Immature natural killer cell (primary cell): ENCODE data around the gene YWHAB. TPM values are rescaled to one million over a fixed set of nuclear protein-coding genes. Genes with fewer than 3 reads are reported as not detected.
A peak's percentile ranks its signal among the peaks of the same experiment; 100 is the strongest.

Experiments used
- DNase-seq, 3 donors: peaks; one replicate each; pipeline ENCODE4 v3.0.0; 2022; ENCODE audit warnings: mixed read lengths in 1 of 3
- H3K27ac Mint-ChIP-seq, 6 donors: one replicate each; pipeline ENCODE4 v1.8.0; 2020; ENCODE audit warnings: mixed read lengths in 6 of 6, mild to moderate bottlenecking in 5 of 6, inconsistent platforms in 4 of 6, moderate library complexity in 3 of 6
- H3K27me3 Mint-ChIP-seq, 3 donors: one replicate each; pipeline ENCODE4 v1.8.0; 2020 to 2021; ENCODE audit warnings: low read depth in 3 of 3, mild to moderate bottlenecking in 3 of 3, mixed read lengths in 3 of 3, moderate library complexity in 3 of 3, inconsistent platforms in 1 of 3
- H3K36me3 Mint-ChIP-seq, 3 donors: one replicate each; pipeline ENCODE4 v1.8.0; 2020; ENCODE audit warnings: mixed read lengths in 3 of 3, inconsistent platforms in 2 of 3, mild to moderate bottlenecking in 2 of 3
- H3K4me1 Mint-ChIP-seq, 2 donors: one replicate each; pipeline ENCODE4 v1.8.0; 2020; ENCODE audit warnings: inconsistent platforms in 2 of 2, mild to moderate bottlenecking in 2 of 2, mixed read lengths in 2 of 2, moderate library complexity in 1 of 2
- H3K4me3 Mint-ChIP-seq, 5 donors: one replicate each; pipeline ENCODE4 v1.8.0; 2020; ENCODE audit warnings: mild to moderate bottlenecking in 5 of 5, mixed read lengths in 5 of 5, inconsistent platforms in 3 of 5, moderate library complexity in 3 of 5
- H3K9me3 Mint-ChIP-seq, 6 donors: one replicate each; pipeline ENCODE4 v1.8.0; 2020; ENCODE audit warnings: mild to moderate bottlenecking in 6 of 6, mixed read lengths in 6 of 6, inconsistent platforms in 4 of 6, moderate library complexity in 3 of 6
- polyA plus RNA-seq, 3 donors: library from polyadenylated mRNA; unstranded; fragments of 300-500 nt; fragmentation: Illumina TruSeq; gene quantifications; one replicate each; pipeline ENCODE4 v1.2.3, GENCODE V29; 2021

The YWHAB gene
- polyA plus RNA-seq, 3 donors from 2014 or later = 541 to 648 (median 556) TPM

DNA sequence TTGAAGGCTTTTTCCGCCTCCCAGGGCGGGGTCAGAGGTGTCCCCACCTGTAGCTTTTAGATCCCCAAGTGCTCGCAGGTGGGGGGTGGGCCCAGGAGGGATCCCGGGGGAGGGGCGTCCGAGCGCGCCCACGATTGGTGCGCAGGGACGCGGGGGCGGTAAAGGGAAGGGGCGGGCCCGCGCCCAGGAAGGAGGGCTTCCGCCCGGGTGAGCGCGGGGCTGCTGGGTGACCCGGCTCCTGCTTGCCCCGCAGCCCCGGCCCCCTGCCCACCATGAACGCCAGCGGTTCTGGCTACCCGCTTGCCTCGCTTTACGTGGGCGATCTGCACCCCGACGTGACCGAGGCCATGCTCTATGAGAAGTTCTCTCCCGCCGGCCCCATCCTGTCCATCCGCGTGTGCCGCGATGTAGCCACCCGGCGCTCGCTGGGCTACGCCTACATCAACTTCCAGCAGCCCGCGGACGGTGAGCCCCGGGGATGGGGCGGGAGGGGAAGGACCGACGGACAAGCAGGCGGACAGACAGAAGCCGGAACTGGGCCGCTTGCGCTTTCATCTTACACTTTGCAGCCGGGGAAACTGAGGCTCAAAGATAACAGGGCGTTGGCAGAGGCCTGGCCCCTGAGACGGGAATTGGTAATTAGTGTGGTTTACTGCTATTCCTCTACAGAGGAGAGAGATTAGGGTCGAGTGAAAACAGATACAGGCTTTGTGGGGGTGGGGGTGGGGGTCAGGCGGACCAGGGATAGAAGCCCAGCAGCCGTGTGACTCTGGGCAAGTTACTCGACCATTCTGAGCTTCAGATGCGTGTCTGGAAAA, 24.6 kb downstream of the YWHAB start, which contains the start of gene PABPC1L:
Gene PABPC1L, plus strand, starts transcription at position 189 of the 818 bp plus-strand sequence. Its CDS starts 84 bp downstream, at position 273.
- peak within 1 kb of the TSS; percentile 59 to 85 (median 70) for H3K27ac Mint-ChIP-seq
- no peaks in the 10 kb centered on the region for H3K9me3 Mint-ChIP-seq
- peaks cover 2% of the 10 kb centered on the region in 3 donors for H3K27me3 Mint-ChIP-seq
- DNase-seq = peak; percentile 62 to 71 (median 66)
- peaks cover 3 to 19% (median 17%) of the 10 kb centered on the region in 3 donors for H3K36me3 Mint-ChIP-seq
- H3K4me1 Mint-ChIP-seq = peaks cover 16 to 24% of the 10 kb centered on the region in 2 donors
- peak within 1 kb of the TSS; percentile 83 to 91 (median 88) for H3K4me3 Mint-ChIP-seq

DNA sequence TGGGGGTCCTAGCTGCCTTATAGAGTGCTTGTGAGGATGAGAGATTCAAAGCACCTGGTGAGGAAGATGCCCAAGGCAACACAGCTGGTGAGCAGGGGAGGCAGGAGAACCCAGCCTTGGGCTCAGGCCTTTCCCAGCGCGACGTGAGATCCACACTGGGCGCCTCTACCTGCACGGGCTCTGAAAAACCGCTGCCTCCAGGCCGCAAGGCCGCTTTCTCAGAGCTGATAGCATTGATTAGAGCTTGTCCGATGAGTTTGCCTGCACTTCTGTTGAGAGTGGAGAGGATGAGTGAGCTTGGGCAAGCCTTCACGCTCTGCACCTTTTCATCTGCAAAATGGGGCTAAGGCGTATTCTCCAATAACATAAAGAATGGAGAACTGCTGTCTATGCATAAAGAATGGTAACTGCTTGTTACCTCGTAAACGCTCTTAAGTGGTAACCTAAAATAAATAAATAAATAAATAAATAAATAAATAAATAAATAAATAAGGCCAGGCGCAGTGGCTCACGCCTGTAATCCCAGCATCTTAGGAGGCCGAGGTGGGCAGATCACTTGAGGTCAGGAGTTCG, 25.3 kb downstream of the YWHAB start:
- H3K9me3 Mint-ChIP-seq = no peaks in the 10 kb centered on the region
- DNase-seq = no peak
- peaks cover 2% of the 10 kb centered on the region in 3 donors for H3K27me3 Mint-ChIP-seq
- peak overlapping the region in 2 of 6 donors; percentile 45 to 67 for H3K27ac Mint-ChIP-seq
- H3K4me1 Mint-ChIP-seq = peaks cover 16 to 24% of the 10 kb centered on the region in 2 donors
- H3K4me3 Mint-ChIP-seq = peak overlapping the region; percentile 83 to 91 (median 88)
- H3K36me3 Mint-ChIP-seq = peaks cover 0 to 14% (median 12%) of the 10 kb centered on the region in 3 donors

DNA sequence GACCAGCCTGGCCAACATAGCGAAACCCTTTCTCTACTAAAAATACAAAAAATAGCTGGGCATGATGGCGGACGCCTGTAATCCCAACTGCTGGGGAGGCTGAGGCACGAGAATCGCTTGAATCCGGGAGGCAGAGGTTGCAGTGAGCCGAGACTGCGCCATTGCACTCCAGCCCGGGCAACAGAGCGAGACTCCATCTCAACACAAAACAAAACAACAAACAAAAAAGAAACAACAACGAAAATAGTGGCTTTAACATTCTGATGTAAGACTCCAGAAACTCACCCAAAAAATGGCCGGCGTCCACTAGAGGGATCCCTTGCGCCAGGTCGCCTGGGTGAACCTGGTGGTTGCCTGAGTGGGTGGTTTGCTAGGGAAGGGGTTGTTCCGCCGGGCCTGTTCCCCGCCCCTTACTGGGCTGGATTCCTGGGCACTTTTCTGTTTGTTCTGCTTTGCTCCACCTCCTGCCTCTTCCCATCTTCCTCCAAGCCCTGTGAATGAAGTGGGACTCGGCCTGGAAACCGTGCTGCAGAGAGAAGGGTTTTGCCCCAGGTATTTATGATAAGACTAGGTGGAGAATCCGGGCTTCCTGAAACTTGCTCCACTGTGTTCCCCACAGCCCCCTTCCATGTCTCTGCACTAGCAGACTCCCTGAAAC, 25.9 kb downstream of the YWHAB start:
- DNase-seq = peak in 1 of 3 donors; percentile 25
- H3K9me3 Mint-ChIP-seq = no peaks in the 10 kb centered on the region
- H3K36me3 Mint-ChIP-seq = peaks cover 0 to 10% (median 5%) of the 10 kb centered on the region in 3 donors
- no peak overlapping the region for H3K27ac Mint-ChIP-seq
- peaks cover 2% of the 10 kb centered on the region in 3 donors for H3K27me3 Mint-ChIP-seq
- H3K4me3 Mint-ChIP-seq = peak overlapping the region; percentile 29 to 60 (median 54)
- H3K4me1 Mint-ChIP-seq = peaks cover 16 to 24% of the 10 kb centered on the region in 2 donors

DNA sequence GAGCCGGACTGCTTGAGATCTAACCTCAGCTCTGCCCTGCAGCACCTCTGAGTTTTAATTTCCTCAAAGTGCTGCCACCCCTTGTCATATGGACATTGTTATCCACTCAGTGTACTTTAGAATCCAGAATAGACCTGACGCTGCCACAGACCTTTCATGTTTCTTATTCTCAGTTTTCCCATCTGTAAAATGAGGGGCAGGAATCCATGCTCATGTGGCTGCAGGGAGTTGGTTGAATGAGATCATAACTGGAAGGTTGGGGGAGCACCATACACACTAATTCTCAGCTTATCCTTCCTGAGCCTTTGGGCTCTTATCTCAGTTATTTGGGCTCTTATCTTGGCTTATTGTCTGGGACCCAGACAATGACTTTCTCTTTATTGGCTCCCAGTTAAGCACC, 26.7 kb downstream of the YWHAB start:
- no peak overlapping the region for H3K27ac Mint-ChIP-seq
- DNase-seq = no peak

DNA sequence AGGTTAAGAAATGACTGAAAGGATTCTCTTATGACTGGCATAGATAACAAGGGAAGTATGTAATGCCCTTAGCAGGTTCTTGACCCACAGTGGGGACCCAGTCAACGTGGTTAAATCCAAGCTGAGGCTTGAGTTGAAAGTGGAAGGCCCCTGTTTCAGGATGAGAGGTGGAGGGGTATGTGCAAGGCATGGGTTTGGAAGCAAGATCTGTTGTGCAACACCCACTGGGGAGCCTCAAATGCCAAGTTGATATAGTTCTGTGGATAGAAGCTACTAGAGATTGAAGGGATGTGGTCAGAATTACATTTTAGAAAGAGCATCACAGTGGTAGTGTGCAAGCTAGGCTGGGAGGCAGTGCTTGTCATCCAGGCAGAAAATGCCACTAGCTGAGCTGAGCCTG, 29.4 kb downstream of the YWHAB start:
- Mint-ChIP-seq H3K4me3 (no peak overlapping the region), H3K27ac (peak overlapping the region in 1 of 6 donors; percentile 61), H3K9me3 (no peaks in the 10 kb centered on the region), H3K27me3 (peaks cover 0 to 2% (median 0%) of the 10 kb centered on the region in 3 donors), H3K4me1 (peaks cover 0 to 14% of the 10 kb centered on the region in 2 donors), H3K36me3 (peaks cover 0 to 7% (median 6%) of the 10 kb centered on the region in 3 donors)
- DNase-seq = no peak

More for the DNA sequence above, 26.7 kb downstream of the YWHAB start:
- H3K36me3 Mint-ChIP-seq = peaks cover 0 to 11% (median 7%) of the 10 kb centered on the region in 3 donors
- H3K27me3 Mint-ChIP-seq = peaks cover 2% of the 10 kb centered on the region in 3 donors
- peak overlapping the region in 4 of 5 donors; percentile 3 to 64 (median 24) for H3K4me3 Mint-ChIP-seq
- no peaks in the 10 kb centered on the region for H3K9me3 Mint-ChIP-seq
- peaks cover 16 to 24% of the 10 kb centered on the region in 2 donors for H3K4me1 Mint-ChIP-seq

DNA sequence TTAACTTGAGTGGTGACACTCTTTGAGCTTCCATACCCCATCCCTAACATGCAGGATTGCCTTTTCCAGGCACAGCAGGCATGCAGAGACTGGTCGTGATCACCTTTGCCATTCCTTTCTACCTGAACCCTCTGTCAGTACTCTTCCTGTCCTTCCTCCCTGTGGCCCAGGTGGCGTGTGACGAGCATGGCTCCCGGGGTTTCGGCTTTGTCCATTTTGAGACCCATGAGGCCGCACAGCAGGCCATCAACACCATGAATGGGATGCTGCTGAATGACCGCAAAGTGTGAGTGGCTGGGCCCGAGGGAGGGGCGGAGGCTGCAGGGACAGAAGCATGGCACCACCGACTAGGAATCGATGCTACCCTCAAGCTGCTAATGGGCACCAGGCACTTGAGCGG, 31.1 kb downstream of the YWHAB start:
- Mint-ChIP-seq H3K9me3 (no peaks in the 10 kb centered on the region), H3K4me3 (no peak overlapping the region), H3K4me1 (peaks cover 0 to 3% of the 10 kb centered on the region in 2 donors), H3K36me3 (peaks cover 0 to 9% (median 6%) of the 10 kb centered on the region in 3 donors), H3K27ac (no peak overlapping the region), H3K27me3 (peaks cover 0 to 2% (median 0%) of the 10 kb centered on the region in 3 donors)
- no peak for DNase-seq

DNA sequence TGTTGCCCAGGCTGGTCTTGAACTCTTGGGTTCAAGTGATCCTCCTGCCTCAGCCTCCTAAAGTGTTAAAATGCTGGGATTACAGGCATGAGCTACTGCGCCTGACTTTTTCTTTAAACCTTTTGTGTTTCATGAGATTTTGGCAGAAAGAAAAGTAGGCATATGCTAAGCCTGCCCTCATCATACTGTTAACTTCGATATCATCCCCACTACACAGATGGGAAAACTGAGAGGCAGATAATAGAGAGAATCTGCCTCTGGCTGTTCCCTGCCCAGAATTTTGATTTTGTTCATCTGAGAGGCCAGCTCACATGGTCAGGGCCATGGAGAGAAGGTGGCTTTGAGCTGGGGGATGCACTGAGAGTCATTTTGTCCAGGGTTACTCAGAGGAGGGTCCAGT, 31.9 kb downstream of the YWHAB start:
- Mint-ChIP-seq H3K27me3 (peaks cover 0 to 2% (median 0%) of the 10 kb centered on the region in 3 donors), H3K4me1 (peaks cover 0 to 1% of the 10 kb centered on the region in 2 donors), H3K27ac (no peak overlapping the region), H3K36me3 (peaks cover 0 to 9% (median 7%) of the 10 kb centered on the region in 3 donors), H3K9me3 (no peaks in the 10 kb centered on the region), H3K4me3 (no peak overlapping the region)
- no peak for DNase-seq

DNA sequence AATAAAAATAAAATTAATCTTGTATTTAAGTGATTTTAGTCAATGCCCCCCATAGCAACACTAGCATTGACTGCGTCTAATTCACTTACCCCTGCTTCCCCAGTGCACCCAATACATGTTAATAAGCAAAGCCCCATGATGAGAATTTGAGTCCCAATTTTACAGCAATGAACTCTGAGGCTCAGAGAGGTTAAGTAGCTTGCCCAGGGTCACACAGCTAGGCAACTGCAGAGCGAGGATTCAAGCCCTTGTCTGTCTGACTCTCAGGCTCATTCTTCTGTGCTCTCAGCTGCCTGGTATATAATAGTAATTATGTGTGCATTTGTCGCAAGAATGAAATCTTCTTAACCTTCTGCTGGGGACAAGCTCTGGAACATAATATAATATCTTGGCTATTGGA, 32.8 kb downstream of the YWHAB start:
- Mint-ChIP-seq H3K4me1 (peaks cover 0 to 1% of the 10 kb centered on the region in 2 donors), H3K36me3 (peaks cover 0 to 17% (median 16%) of the 10 kb centered on the region in 3 donors), H3K4me3 (no peak overlapping the region), H3K27me3 (no peaks in the 10 kb centered on the region), H3K9me3 (no peaks in the 10 kb centered on the region), H3K27ac (no peak overlapping the region)
- no peak for DNase-seq

DNA sequence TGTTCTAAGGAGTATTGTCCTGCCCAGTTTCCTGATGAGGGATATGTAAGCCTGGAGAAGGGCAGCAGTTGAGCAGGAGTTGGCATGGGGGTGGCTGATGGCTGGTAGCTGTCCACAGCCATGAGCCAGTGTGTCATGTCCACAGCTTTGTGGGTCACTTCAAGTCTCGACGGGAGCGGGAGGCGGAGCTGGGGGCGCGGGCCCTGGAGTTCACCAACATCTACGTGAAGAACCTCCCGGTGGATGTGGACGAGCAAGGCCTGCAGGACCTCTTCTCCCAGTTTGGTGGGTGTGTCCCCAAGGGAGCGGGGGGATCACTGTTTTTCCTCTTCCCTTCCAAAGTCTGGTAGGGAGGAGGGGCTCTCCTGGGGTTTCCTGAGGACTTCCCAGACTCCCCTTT, 33.3 kb downstream of the YWHAB start:
- H3K9me3 Mint-ChIP-seq = no peaks in the 10 kb centered on the region
- no peaks in the 10 kb centered on the region for H3K27me3 Mint-ChIP-seq
- peaks cover 0 to 1% of the 10 kb centered on the region in 2 donors for H3K4me1 Mint-ChIP-seq
- H3K36me3 Mint-ChIP-seq = peaks cover 0 to 17% (median 16%) of the 10 kb centered on the region in 3 donors
- DNase-seq = no peak
- no peak overlapping the region for H3K27ac Mint-ChIP-seq
- H3K4me3 Mint-ChIP-seq = no peak overlapping the region

DNA sequence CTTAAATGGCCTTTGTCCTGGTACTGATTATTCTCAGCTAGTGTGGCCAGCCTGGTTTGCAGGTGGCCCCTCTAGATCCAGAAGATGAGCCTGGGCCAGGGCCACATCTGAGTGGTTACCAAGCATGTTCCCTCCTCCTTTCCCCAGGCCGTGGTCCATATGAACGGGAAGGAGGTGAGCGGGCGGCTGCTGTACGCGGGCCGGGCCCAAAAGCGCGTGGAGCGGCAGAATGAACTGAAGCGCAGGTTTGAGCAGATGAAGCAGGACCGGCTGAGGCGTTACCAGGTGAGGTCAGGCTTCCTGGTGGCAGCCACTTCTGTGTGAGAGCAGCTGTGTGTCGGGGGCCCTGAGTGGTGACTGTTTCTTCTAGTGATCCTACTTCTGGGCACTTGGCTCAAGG, 35.9 kb downstream of the YWHAB start:
- peaks cover 7 to 21% (median 20%) of the 10 kb centered on the region in 3 donors for H3K36me3 Mint-ChIP-seq
- peaks cover 0 to 1% of the 10 kb centered on the region in 2 donors for H3K4me1 Mint-ChIP-seq
- no peaks in the 10 kb centered on the region for H3K27me3 Mint-ChIP-seq
- no peak for DNase-seq
- no peak overlapping the region for H3K27ac Mint-ChIP-seq
- H3K4me3 Mint-ChIP-seq = no peak overlapping the region
- H3K9me3 Mint-ChIP-seq = no peaks in the 10 kb centered on the region

DNA sequence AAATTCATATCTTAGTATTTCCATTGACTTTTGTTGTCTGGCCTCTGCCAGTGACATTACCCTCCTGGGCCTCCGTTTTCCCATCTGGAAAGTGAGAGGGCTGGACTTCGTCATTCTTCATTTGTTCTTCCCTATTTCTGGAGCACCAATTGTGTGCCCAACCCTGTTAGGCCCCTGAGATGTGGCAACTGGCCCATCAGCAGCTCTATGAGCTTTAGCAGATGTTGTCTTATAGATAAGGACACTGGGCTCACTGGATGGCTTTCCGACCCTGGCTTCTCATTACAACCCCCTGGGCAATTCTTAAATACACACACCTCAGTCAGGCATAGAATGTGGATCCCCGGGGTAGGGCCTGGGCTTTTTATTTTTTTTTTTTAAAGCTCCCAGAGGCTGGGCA, 39.0 kb downstream of the YWHAB start:
- H3K4me1 Mint-ChIP-seq = no peaks in the 10 kb centered on the region
- no peaks in the 10 kb centered on the region for H3K9me3 Mint-ChIP-seq
- DNase-seq = no peak
- H3K4me3 Mint-ChIP-seq = no peak overlapping the region
- H3K27ac Mint-ChIP-seq = no peak overlapping the region
- no peaks in the 10 kb centered on the region for H3K27me3 Mint-ChIP-seq
- peaks cover 7 to 17% (median 15%) of the 10 kb centered on the region in 3 donors for H3K36me3 Mint-ChIP-seq

DNA sequence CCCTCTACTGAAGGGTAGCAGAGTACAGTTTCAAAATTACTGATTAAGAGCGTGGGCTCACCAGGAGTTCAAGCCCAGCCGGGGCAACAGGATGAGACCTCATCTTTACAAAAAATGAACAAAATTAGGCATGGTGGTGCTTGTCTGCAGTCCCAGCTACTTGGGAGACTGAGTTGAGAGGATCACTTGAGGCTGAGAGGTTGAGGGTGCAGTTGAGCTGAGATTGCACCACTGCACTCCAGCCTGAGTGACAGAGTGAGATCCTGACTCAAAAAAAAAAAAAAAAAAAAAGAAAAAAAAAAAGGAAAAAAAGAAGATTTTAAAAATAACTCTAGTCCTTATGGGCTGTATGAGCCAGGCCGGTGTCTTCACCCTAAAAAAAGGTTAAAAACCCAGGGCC, 43.1 kb downstream of the YWHAB start:
- peaks cover 5 to 13% (median 8%) of the 10 kb centered on the region in 3 donors for H3K36me3 Mint-ChIP-seq
- DNase-seq = no peak
- no peaks in the 10 kb centered on the region for H3K4me1 Mint-ChIP-seq
- no peak overlapping the region for H3K4me3 Mint-ChIP-seq
- H3K27ac Mint-ChIP-seq = no peak overlapping the region
- H3K27me3 Mint-ChIP-seq = no peaks in the 10 kb centered on the region
- H3K9me3 Mint-ChIP-seq = no peaks in the 10 kb centered on the region

DNA sequence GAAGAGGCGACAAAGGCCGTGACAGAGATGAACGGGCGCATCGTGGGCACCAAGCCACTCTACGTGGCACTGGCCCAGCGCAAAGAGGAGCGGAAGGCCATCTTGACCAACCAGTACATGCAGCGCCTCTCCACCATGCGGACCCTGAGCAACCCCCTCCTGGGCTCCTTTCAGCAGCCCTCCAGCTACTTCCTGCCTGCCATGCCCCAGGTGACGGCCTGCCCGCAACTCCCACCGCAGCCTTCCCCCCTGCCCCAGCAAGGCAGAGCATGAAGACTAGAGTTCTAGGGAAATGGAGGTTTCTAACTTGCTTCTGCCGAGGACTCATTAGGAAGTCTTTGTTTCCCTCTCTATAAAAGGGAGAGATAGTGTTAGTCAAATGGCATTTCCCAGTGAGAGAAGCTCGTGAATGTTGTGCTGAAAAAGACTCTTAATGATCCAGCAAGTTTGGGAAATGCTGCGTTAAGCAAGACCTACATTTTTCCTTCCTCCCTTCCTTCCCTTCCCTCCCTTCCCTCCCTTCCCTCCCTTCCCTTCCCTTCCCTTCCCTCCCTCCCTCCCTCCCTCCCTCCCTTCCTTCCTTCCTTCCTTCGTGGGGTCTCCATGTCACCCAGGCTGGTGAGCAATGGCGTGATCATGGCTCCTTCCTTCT, 45.1 kb downstream of the YWHAB start:
- Mint-ChIP-seq H3K9me3 (no peaks in the 10 kb centered on the region), H3K27ac (no peak overlapping the region), H3K27me3 (no peaks in the 10 kb centered on the region), H3K4me1 (no peaks in the 10 kb centered on the region), H3K4me3 (no peak overlapping the region), H3K36me3 (peaks cover 0 to 13% (median 6%) of the 10 kb centered on the region in 3 donors)
- DNase-seq = no peak
